ENCODE data around the gene GCK.
"Not testable (repeated sequence)": the region's sequence is repeated elsewhere in the genome, so short reads cannot be mapped to it uniquely, and the experiment has no call there.

GCK gene

DNA sequence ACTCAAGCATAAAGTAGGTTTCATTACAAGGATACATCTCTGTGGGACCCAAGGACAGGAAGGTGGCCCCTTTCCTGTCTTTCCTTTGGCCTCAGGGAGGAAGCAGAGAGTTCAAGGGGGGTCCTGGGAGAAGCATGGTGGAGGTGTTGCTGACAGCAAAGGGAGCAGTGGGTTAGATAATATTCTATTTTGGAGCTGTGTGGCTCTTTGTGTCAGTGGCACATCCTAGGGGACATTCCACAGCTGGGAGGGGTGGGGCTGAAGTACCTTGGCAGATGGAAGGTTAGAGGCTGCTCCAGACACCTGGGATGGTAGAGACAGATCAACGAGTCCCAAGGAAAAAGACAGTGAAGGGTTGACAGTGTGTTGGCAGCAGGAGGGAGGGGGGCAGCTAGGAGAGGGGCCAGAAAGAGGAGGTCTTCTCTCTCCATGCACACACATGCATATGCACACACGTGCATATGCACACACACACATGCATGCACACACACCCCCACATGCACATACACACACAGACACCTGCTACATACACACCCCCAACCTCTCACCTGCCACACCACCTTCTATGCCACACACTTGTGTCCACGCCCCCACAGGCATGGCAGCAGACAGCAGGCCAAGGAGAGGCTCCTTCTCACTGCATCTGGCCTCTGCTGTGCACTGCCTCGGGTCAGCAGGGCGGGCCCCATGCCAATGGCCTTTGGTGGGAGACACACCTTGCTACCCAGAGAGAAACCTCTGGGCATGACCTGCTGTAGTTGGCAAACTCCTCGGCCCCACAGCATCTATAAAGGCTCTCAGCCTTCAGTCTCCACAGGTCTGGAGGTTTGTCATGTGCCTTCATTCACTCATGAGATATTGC, 60.3 kb downstream of the GCK start:
- no peak for DNase-seq (ENCODE audit: low read depth)
- TF ChIP-seq, protein P1, sequence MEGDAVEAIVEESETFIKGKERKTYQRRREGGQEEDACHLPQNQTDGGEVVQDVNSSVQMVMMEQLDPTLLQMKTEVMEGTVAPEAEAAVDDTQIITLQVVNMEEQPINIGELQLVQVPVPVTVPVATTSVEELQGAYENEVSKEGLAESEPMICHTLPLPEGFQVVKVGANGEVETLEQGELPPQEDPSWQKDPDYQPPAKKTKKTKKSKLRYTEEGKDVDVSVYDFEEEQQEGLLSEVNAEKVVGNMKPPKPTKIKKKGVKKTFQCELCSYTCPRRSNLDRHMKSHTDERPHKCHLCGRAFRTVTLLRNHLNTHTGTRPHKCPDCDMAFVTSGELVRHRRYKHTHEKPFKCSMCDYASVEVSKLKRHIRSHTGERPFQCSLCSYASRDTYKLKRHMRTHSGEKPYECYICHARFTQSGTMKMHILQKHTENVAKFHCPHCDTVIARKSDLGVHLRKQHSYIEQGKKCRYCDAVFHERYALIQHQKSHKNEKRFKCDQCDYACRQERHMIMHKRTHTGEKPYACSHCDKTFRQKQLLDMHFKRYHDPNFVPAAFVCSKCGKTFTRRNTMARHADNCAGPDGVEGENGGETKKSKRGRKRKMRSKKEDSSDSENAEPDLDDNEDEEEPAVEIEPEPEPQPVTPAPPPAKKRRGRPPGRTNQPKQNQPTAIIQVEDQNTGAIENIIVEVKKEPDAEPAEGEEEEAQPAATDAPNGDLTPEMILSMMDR (conservative IDR thresholded peaks at IDR 0.05; ENCODE audit: control insufficient read depth, insufficient read depth, low read depth, low read length) = no peak
- no peak overlapping the region for H3K4me3 ChIP-seq (ENCODE audit: control insufficient read depth, low read depth, low read length)

DNA sequence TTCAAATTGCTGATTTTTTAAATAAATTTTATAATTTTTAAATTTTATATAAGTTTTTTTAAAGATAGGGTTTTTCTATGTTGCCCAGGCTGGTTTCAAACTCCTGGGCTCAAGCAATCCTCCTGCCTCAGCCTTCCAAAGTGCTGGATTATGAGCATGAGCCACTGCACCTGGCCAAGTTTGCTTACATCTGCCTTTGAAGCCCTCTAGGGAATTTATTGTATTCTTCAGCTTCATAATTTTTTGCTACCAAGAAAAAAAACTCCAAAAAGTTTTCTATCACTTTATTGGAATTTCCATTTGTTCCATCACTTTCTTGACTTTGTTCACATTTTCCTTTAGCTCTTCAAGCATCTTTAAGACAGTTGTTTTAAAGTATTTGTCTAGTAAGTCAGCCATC, 62.1 kb downstream of the GCK start:
- DNase-seq (ENCODE audit: low read depth) = no peak
- TF ChIP-seq, protein P1 (conservative IDR thresholded peaks at IDR 0.05; ENCODE audit: control insufficient read depth, insufficient read depth, low read depth, low read length) = no peak
- H3K4me3 ChIP-seq (ENCODE audit: control insufficient read depth, low read depth, low read length) = no peak overlapping the region

DNA sequence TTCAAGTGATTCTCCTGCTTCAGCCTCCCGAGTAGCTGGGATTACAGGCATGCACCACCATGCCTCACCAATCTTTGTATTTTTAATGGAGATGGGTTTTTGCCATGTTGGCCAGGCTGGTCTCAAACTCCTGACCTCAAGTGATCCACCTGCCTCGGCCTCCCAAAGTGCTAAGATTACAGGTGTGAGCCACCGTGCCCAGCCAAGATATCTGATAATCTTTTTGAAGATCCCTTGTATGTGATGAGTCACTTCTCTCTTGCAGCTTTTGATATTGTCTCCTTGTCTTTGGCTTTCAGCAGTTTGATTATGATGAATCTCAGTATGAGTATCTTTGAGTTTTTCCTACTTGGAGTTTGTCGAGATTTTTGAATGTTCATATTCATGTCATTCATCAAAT, 62.7 kb downstream of the GCK start:
- DNase-seq (ENCODE audit: low read depth); H3K4me3 ChIP-seq (ENCODE audit: control insufficient read depth, low read depth, low read length): not testable (repeated sequence)

- no peak overlapping the region for H3K4me3 ChIP-seq (ENCODE audit: control insufficient read depth, low read depth, low read length)
- no peak for DNase-seq (ENCODE audit: low read depth)
- TF ChIP-seq, protein P1 (conservative IDR thresholded peaks at IDR 0.05; ENCODE audit: control insufficient read depth, insufficient read depth, low read depth, low read length) = no peak
Measured at GRCh38 chr7:44124822-44125202, 64.4 kb downstream of the GCK start.

DNA sequence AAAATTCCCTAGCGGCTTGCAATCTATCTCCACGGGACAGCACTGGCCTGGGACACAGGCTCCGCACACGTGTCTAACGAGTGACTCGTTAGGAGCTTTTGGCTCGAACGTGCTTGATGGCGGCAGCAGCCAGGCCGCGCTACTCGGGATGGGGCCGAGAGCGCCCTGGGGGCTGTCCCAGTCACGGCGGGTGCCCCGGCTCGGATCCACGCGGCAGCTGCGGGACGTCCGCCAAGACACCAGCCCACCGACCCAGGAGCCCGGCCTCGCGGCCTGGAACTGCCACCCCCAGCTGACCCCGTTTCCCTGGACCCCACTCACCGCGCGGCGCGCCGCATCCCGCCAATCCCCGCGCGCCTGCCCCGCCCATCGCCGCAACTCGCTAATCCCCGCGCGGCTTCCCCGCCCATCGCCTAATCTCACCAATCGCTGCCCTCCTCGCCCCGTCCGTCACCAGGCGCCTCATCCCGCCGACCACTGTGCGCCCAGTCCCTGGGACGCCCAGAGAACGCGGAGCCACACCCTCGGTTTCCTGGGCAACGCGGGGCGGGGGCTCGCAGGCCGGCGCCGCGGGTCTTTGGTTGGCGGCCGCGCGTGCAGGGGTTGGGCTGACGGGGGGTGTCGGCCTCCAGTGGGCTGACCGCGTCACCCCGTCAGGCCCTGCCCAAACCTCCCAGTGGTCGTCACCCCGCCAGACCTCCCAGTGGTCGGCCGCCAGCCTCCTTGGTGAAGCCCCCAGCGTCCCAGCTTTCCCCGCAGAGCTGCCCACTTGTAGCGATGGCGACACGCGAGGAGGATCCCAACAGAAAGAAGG, 65.8 kb downstream of the GCK start, which contains the start of gene POLD2:
POLD2 (minus strand) TSS at position 359 of the 814 bp plus-strand sequence. CDS start 1,495 bp downstream, outside the sequence.
- peak within 1 kb of the TSS; percentile 74 for H3K4me3 ChIP-seq (ENCODE audit: control insufficient read depth, low read depth, low read length)
- TF ChIP-seq, protein P1 (conservative IDR thresholded peaks at IDR 0.05; ENCODE audit: control insufficient read depth, insufficient read depth, low read depth, low read length) = no peak
- DNase-seq (ENCODE audit: low read depth) = peak; percentile 93

DNA sequence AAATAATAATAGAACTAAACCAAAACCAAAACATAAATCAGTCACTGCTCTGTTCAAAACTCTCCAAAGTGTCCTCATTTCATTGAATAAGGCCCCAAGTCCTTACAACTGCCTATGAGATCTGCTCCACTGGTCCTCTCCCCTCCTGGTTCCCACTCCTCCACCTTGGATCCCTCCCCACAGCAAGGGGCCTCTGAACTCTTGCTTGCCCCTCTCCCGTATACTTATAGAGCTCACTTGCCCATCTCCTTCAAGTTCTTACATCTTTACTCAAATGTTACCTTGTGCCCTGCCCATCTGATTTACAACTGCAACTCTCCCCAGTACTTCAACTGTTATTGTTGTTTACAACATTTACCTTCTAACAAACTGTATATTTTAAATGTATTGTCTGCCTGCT, 66.7 kb downstream of the GCK start:
- TF ChIP-seq, protein P1 (conservative IDR thresholded peaks at IDR 0.05; ENCODE audit: control insufficient read depth, insufficient read depth, low read depth, low read length) = no peak
- no peak for DNase-seq (ENCODE audit: low read depth)
- H3K4me3 ChIP-seq (ENCODE audit: control insufficient read depth, low read depth, low read length) = peak overlapping the region; percentile 63
